Bronchial epithelial cell (primary cell): ENCODE data around the gene PIR. TPM values are rescaled to one million over a fixed set of nuclear protein-coding genes. Genes with fewer than 3 reads are reported as not detected.

Experiments
- DNase-seq: peaks from one replicate; pipeline ENCODE4 v3.0.0-alpha.2; 2010; ENCODE audit warnings: low read depth
- FAIRE-seq: peaks from 2 replicates; lab custom pipeline; 2011; peaks lifted over from hg19 to GRCh38; lab: Jason Lieb, UNC
- H3K27me3 ChIP-seq: 2 replicates; pipeline ENCODE4 v1.5.1; 2011; ENCODE audit warnings: low read length; ENCODE audit not compliant: control insufficient read depth, insufficient read depth
- H3K36me3 ChIP-seq: 2 replicates; pipeline ENCODE4 v1.5.1; 2011; ENCODE audit warnings: low read length; ENCODE audit not compliant: control insufficient read depth, insufficient read depth
- H3K4me3 ChIP-seq: 2 replicates; pipeline ENCODE4 v1.5.1; 2011; ENCODE audit warnings: mild to moderate bottlenecking, low read depth, low read length, control low read depth
- total RNA-seq: library from RNA; depleted of rRNA; stranded (reverse); fragments of >200 nt; gene quantifications from 2 replicates; pipeline ENCODE4 v1.2.1, GENCODE V29; 2014
- TF ChIP-seq, protein P1 (sequence below): IDR thresholded peaks from 2 replicates; pipeline ENCODE4 v1.5.1; 2011; ENCODE audit warnings: mild to moderate bottlenecking, moderate library complexity, low read length, control low read depth, inconsistent platforms; ENCODE audit not compliant: insufficient read depth, severe bottlenecking

Gene PIR
- total RNA-seq, 1 donor from 2014 or later, result 23.7 TPM

DNA sequence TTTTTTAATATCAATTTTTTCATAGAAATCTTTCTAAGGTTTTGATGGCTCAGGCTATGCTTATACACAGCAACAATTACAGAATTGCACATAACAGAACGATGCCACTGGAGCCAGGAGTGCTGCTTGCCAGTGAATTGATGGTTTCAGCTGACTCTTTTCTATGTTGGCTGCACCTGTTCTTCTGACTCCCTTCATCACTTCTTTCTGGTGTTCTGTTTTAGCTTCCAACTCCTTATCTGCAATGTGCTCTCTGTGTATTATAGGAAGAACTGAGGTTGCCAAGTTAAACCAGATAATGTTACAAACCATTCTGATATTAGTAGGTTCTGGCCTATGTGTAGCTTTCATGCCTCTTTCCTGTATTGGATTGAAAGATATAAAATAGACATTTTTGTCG is 97.3 kb downstream of the PIR start:
- Histone ChIP-seq H3K4me3 (no peak overlapping the region), H3K27me3 (no peaks in the 10 kb centered on the region), H3K36me3 (peaks cover 2% of the 10 kb centered on the region)
- TF ChIP-seq, protein P1, sequence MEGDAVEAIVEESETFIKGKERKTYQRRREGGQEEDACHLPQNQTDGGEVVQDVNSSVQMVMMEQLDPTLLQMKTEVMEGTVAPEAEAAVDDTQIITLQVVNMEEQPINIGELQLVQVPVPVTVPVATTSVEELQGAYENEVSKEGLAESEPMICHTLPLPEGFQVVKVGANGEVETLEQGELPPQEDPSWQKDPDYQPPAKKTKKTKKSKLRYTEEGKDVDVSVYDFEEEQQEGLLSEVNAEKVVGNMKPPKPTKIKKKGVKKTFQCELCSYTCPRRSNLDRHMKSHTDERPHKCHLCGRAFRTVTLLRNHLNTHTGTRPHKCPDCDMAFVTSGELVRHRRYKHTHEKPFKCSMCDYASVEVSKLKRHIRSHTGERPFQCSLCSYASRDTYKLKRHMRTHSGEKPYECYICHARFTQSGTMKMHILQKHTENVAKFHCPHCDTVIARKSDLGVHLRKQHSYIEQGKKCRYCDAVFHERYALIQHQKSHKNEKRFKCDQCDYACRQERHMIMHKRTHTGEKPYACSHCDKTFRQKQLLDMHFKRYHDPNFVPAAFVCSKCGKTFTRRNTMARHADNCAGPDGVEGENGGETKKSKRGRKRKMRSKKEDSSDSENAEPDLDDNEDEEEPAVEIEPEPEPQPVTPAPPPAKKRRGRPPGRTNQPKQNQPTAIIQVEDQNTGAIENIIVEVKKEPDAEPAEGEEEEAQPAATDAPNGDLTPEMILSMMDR, result no peak
- DNase-seq, result no peak
- no peak for FAIRE-seq

DNA sequence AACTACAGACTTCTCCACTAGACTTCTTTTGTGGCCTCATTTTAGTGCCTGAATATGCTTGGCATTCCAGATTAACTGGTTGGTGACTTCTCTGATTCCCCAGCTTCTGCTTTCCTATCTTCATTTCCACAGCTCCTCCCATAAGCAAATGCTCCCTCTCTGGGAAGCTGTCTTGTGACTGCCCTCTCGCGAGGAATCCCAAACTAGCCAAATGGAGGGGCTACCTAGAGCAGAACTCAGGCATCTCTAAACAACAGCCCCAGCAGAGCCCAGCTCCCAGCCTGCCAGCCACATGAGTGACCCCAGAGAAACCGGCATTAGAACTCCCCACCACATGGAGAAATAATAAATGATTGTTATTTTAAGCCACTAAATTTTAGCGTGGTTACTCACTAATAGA is 101.3 kb downstream of the PIR start:
- TF ChIP-seq, protein P1, result no peak
- H3K36me3 ChIP-seq, result peaks cover 2% of the 10 kb centered on the region
- no peaks in the 10 kb centered on the region for H3K27me3 ChIP-seq
- no peak overlapping the region for H3K4me3 ChIP-seq
- FAIRE-seq (no peak), DNase-seq (no peak)

DNA sequence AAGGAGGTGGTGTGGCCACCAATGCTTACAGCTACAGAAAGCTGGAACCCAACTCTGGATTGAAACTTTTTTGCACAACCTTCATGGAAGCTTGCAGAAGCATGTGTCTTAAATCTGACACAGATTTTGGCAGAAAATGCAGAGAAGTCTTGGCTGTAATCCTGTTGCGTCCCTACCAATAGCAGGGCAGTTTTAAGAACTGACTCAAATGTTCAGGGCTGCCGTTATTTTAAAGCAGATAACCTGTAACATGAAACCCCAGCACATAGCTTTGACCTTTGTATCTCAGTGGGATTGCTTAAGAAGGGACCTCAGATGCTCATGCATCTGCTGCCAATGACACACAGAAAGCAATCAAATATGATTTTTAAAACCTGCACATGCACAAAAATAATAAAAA is 108.8 kb downstream of the PIR start, which contains the start of gene VEGFD:
Gene VEGFD (minus strand): TSS at position 110 of the 400 bp plus-strand sequence. CDS start 467 bp downstream, outside the sequence.
- no peak for DNase-seq
- Histone ChIP-seq H3K4me3 (no peak within 1 kb of the TSS), H3K36me3 (no peaks in the 10 kb centered on the region), H3K27me3 (no peaks in the 10 kb centered on the region)
- no peak for FAIRE-seq
- TF ChIP-seq, protein P1, result no peak

DNA sequence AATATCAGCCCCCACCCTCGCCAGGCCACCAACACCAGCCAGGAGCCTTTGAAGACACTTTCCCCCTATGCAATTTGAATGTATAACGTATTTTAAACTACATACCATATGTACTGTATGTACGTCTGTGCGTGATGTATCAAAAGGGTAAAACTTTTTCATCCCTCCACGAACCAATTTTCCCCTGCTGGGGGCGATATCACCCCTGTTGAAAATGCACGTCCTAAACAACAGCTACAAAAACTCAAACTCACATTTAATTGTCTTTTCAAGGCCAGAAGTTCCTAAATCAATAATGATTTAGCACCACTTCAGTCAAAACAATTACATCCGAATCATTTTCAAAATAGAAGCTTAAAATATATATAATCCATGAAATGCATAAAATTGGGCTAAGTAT is 110.3 kb downstream of the PIR start:
- Histone ChIP-seq H3K4me3 (no peak overlapping the region), H3K36me3 (no peaks in the 10 kb centered on the region), H3K27me3 (no peaks in the 10 kb centered on the region)
- no peak for DNase-seq
- no peak for FAIRE-seq
- TF ChIP-seq, protein P1, result no peak

DNA sequence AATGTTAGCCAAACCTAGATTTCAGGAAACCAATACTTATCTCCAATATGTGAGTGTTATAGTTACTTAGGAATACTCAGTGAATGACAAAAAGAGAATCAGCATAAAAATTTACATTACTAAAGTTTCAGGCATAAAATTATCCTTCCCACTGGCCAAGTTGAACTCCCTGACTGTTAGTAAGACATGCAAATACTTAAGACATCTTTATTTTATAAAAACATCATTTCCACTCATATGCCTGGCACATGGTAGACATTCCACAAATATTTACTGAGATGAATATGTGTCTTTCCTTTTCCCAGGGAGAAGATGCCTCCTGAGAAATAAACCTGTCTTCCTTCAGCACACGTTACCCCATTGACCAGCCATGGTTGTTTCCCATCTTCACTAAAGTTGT is 116.2 kb downstream of the PIR start:
- no peaks in the 10 kb centered on the region for H3K27me3 ChIP-seq
- FAIRE-seq (no peak), DNase-seq (no peak)
- TF ChIP-seq, protein P1, result no peak
- no peaks in the 10 kb centered on the region for H3K36me3 ChIP-seq
- H3K4me3 ChIP-seq, result no peak overlapping the region

DNA sequence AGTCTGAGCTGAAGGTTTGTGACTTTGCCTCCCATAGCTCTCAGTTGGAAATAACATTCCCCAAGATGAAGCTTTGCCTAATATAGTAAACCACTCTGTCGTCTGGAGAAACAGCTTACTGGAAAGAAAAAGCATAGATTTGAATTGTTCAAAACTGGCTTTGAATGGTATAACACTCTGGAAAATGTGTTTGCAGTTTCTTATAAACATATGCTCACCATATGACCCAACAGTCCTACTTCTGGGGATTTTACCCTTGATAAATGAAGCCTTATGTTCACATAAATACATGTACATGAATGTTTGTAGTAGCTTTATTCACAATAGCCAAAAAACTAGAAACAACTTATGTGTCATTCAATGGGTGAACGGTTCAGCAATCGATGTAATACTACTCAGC is 119.2 kb downstream of the PIR start:
- TF ChIP-seq, protein P1, result no peak
- DNase-seq, result no peak
- no peaks in the 10 kb centered on the region for H3K36me3 ChIP-seq
- H3K4me3 ChIP-seq, result no peak overlapping the region
- no peaks in the 10 kb centered on the region for H3K27me3 ChIP-seq
- FAIRE-seq, result no peak
